HepG2 (cell line): ENCODE data around the gene P2RX3. TPM values are rescaled to one million over a fixed set of nuclear protein-coding genes. Genes with fewer than 3 reads are reported as not detected.

Source experiments
- ATAC-seq: fragments of 200-7000 bp; cut with Tn5 transposase; 3 replicates; pipeline ENCODE4 v1.9.1; 2020; ENCODE audit warnings: mild to moderate bottlenecking, moderate library complexity
- BruUV-seq: library from RNA; stranded (reverse); fragments of 400-500 nt; replicated peaks from 2 replicates; lab custom pipeline; 2021; lab: Mats Ljungman, UMichigan
- CTCF ChIA-PET: fragments of 300-600 bp; formaldehyde crosslinking; extraction: SDS; loops from one replicate; lab custom pipeline; 2021; ENCODE audit warnings: low total read pairs, inconsistent platforms, low intra/inter-chr PET ratio; lab: Yijun Ruan, JAX
- POLR2A ChIA-PET: fragments of 350-600 bp; sonication (Branson Sonifier 250); formaldehyde crosslinking; loops from one replicate; lab custom pipeline; 2020; ENCODE audit warnings: antibody characterized with exemption, inconsistent platforms; lab: Yijun Ruan, JAX
- DNase-seq: peaks from one replicate; pipeline ENCODE4 v3.0.0-alpha.2; 2015; ENCODE audit warnings: low spot score
- FAIRE-seq: peaks from 3 replicates; lab custom pipeline; 2011; peaks lifted over from hg19 to GRCh38; lab: Jason Lieb, UNC
- H2AFZ ChIP-seq: one replicate; pipeline ENCODE4 v1.6.1; 2011; ENCODE audit warnings: low read length, inconsistent platforms
- H3K27ac ChIP-seq: fragments of 300-600 bp; 3 replicates; pipeline ENCODE4 v1.8.0; 2011; ENCODE audit warnings: mixed run types, mild to moderate bottlenecking, mixed read lengths, low read length, inconsistent platforms; ENCODE audit not compliant: insufficient read depth; ENCODE audit errors: extremely low read length
- H3K27me3 ChIP-seq, 2 experiments: fragments of 200-600 bp in 1 of 2; 2 replicates in 1 of 2; 3 replicates in 1 of 2; pipeline versions ENCODE4 v1.6.0 to v1.8.0; 2011; ENCODE audit warnings: low read length in 2 of 2, mild to moderate bottlenecking in 2 of 2, moderate library complexity in 2 of 2, inconsistent platforms in 1 of 2; ENCODE audit not compliant: insufficient read depth in 2 of 2, control insufficient read depth in 1 of 2
- H3K36me3 ChIP-seq, 2 experiments: fragments of 200-600 bp in 1 of 2; replicated peaks in 1 of 2; 2 replicates in 1 of 2; 3 replicates in 1 of 2; pipeline versions ENCODE4 v1.5.1 to v1.8.0; 2011; ENCODE audit warnings: low read length in 2 of 2, inconsistent platforms in 1 of 2; ENCODE audit not compliant: insufficient read depth in 2 of 2, control insufficient read depth in 1 of 2
- H3K4me1 ChIP-seq: 2 replicates; pipeline ENCODE4 v1.5.1; 2012; ENCODE audit warnings: low read length, inconsistent platforms; ENCODE audit not compliant: insufficient read depth
- H3K4me2 ChIP-seq: 2 replicates; pipeline ENCODE4 v1.6.0; 2011; ENCODE audit warnings: low read depth, low read length, inconsistent platforms
- H3K4me3 ChIP-seq, 3 experiments: fragments of 200-600 bp in 1 of 3; sonication (generic), shearing (Covaris generic) in 1 of 3; replicated peaks in 1 of 3; 2 replicates each; pipeline ENCODE4 v1.5.1; 2011 to 2016; ENCODE audit warnings: low read length in 3 of 3, inconsistent platforms in 2 of 3, low read depth in 2 of 3, mild to moderate bottlenecking in 2 of 3, control low read depth in 1 of 3, mixed read lengths in 1 of 3; ENCODE audit not compliant: insufficient read depth in 1 of 3
- H3K79me2 ChIP-seq: one replicate; pipeline ENCODE4 v1.6.1; 2011; ENCODE audit warnings: low read length, inconsistent platforms; ENCODE audit not compliant: insufficient read depth
- H3K9ac ChIP-seq: 2 replicates; pipeline ENCODE4 v1.6.0; 2011; ENCODE audit warnings: mild to moderate bottlenecking, low read depth, low read length, inconsistent platforms; ENCODE audit not compliant: insufficient read depth
- H3K9me3 ChIP-seq: 2 replicates; pipeline ENCODE4 v1.5.1; 2012; ENCODE audit warnings: mild to moderate bottlenecking, low read length
- H4K20me1 ChIP-seq: 2 replicates; pipeline ENCODE4 v1.6.0; 2011; ENCODE audit warnings: inconsistent platforms, mild to moderate bottlenecking, low read length, moderate library complexity; ENCODE audit not compliant: insufficient read depth
- FOXA1 ChIP-seq, 2 experiments: fragments of 450-650 bp in 1 of 2; sonication (generic) in 1 of 2; formaldehyde crosslinking in 1 of 2; IDR thresholded peaks; 2 replicates each; pipeline versions ENCODE4 v1.4.0 to v1.6.1; 2016 to 2020; ENCODE audit warnings: missing genetic modification reagents in 1 of 2
- GFI1 ChIP-seq: sonication (generic); formaldehyde crosslinking; IDR thresholded peaks from 2 replicates; pipeline ENCODE4 v1.5.0; 2020; ENCODE audit warnings: missing genetic modification reagents, mild to moderate bottlenecking, borderline replicate concordance
- NR2F1 ChIP-seq, 2 experiments: fragments of 450-650 bp in 1 of 2; formaldehyde crosslinking in 1 of 2; IDR thresholded peaks; 2 replicates each; pipeline versions ENCODE4 v1.5.0 to v1.6.1; 2016 to 2020; ENCODE audit warnings: mild to moderate bottlenecking in 1 of 2, missing compliant biosample characterization in 1 of 2, missing genetic modification reagents in 1 of 2, moderate library complexity in 1 of 2
- PHF21A ChIP-seq: sonication (generic); formaldehyde crosslinking; IDR thresholded peaks from 2 replicates; pipeline ENCODE4 v1.5.0; 2020; ENCODE audit warnings: mild to moderate bottlenecking, missing genetic modification reagents
- ZNF34 ChIP-seq: sonication (generic); formaldehyde crosslinking; IDR thresholded peaks from 2 replicates; pipeline ENCODE4 v1.4.0; 2020; ENCODE audit warnings: mild to moderate bottlenecking, missing genetic modification reagents, borderline replicate concordance
- ZNF484 ChIP-seq: sonication (generic); formaldehyde crosslinking; IDR thresholded peaks from 2 replicates; pipeline ENCODE4 v1.5.1; 2020; ENCODE audit warnings: mild to moderate bottlenecking, low read depth, missing genetic modification reagents, borderline replicate concordance
- WGBS: methylation state at CpG from one replicate; pipeline ENCODE4 v1.1.6; 2017; ENCODE audit warnings: low lambda C conversion rate; 5-methylcytosine and 5-hydroxymethylcytosine counted together
- in situ Hi-C: cut with HindIII; loops from 2 replicates; pipeline ENCODE4 v1.10.0; 2017; ENCODE audit warnings: low pct_unique_long_range_greater_than_20kb; ENCODE audit not compliant: extremely low pct_ligation_motif_present
- intact Hi-C: fragments of 100-400 bp; cut with micrococcal nuclease; formaldehyde crosslinking; loops from one replicate; pipeline ENCODE4 v1.10.0; 2022; ENCODE audit not compliant: unreplicated experiment
- polyA plus RNA-seq, 8 experiments: library from polyadenylated mRNA; depleted of rRNA in 3 of 8; stranded (reverse) in 7 of 8; unstranded in 1 of 8; fragments of >200 nt; fragmentation: Illumina TruSeq in 4 of 8; extraction: Trizol in 4 of 8; gene quantifications; 2 replicates each; pipeline versions ENCODE4 v1.2.1 to v1.2.3, GENCODE V29; 2011 to 2016; ENCODE audit warnings: low read depth in 4 of 8, missing spikeins in 1 of 8, mixed read lengths in 1 of 8; ENCODE audit not compliant: insufficient read depth in 1 of 8
- total RNA-seq, 5 experiments: library from RNA; depleted of rRNA; stranded (reverse); fragments of >200 nt; fragmentation: Illumina TruSeq; extraction: Trizol; gene quantifications; 2 replicates each; pipeline ENCODE4 v1.2.3, GENCODE V29; 2016; ENCODE audit warnings: low read depth in 1 of 5
- TF ChIP-seq, protein P1 (sequence below): IDR thresholded peaks from 2 replicates; pipeline ENCODE4 v1.4.0; 2020; ENCODE audit warnings: mild to moderate bottlenecking, missing genetic modification reagents
- TF ChIP-seq, protein P2 (sequence below): sonication (generic); formaldehyde crosslinking; IDR thresholded peaks from 2 replicates; pipeline ENCODE4 v1.4.0; 2020; ENCODE audit warnings: mild to moderate bottlenecking, missing genetic modification reagents, borderline replicate concordance
- TF ChIP-seq, protein P3 (sequence below): sonication (generic); formaldehyde crosslinking; conservative IDR thresholded peaks from 2 replicates; pipeline ENCODE4 v1.4.0; 2020; ENCODE audit warnings: mild to moderate bottlenecking, missing genetic modification reagents, moderate library complexity

P2RX3 gene
- total and polyA plus RNA-seq, 2 of the 13 experiments (the other 11 are each of a cell fraction or from before 2014, with no cell fraction given): 0.08 TPM; not detected in 1

GRCh38 chr11:57320719-57321387 is 17.3 kb upstream of the P2RX3 start:
- no peaks in the 10 kb centered on the region for H3K9me3 ChIP-seq
- intact Hi-C loops (no loop called here), in situ Hi-C loops (no loop called here)
- 54% methylated on average over 2 of the region's 2 CpGs for whole genome bisulfite sequencing
- peaks cover 22 to 36% of the 10 kb centered on the region in 2 experiments; a peak in 4 of 5 replicates for H3K36me3 ChIP-seq
- BruUV-seq: no TSS peak
- H3K79me2 ChIP-seq: peaks cover 12% of the 10 kb centered on the region
- ATAC-seq: peak; percentile 39
- peaks cover 46% of the 10 kb centered on the region for H3K4me1 ChIP-seq
- peaks cover 17% of the 10 kb centered on the region; the same call in 1 of the 2 replicates for H4K20me1 ChIP-seq
- H3K4me2 ChIP-seq: peak overlapping the region; percentile 86; the same call in 1 of the 2 replicates
- H2AFZ ChIP-seq: no peak overlapping the region
- H3K4me3 ChIP-seq: no peak overlapping the region
- peak; percentile 78 for DNase-seq
- FAIRE-seq: peak; percentile 82
- H3K27me3 ChIP-seq: no peaks in the 10 kb centered on the region; a peak in 1 of 5 replicates
- ChIA-PET CTCF (no interaction called here), POLR2A (interaction anchor here (1.9 to 2.8 kb wide), 3 partner anchors 10 to 15 kb away, joined by 6 to 38 read pairs (median 11); partner anchors contain the start of gene SSRP1)
- H3K9ac ChIP-seq: no peak overlapping the region
- H3K27ac ChIP-seq: peak overlapping the region; percentile 22
- TF ChIP-seq, protein P1, sequence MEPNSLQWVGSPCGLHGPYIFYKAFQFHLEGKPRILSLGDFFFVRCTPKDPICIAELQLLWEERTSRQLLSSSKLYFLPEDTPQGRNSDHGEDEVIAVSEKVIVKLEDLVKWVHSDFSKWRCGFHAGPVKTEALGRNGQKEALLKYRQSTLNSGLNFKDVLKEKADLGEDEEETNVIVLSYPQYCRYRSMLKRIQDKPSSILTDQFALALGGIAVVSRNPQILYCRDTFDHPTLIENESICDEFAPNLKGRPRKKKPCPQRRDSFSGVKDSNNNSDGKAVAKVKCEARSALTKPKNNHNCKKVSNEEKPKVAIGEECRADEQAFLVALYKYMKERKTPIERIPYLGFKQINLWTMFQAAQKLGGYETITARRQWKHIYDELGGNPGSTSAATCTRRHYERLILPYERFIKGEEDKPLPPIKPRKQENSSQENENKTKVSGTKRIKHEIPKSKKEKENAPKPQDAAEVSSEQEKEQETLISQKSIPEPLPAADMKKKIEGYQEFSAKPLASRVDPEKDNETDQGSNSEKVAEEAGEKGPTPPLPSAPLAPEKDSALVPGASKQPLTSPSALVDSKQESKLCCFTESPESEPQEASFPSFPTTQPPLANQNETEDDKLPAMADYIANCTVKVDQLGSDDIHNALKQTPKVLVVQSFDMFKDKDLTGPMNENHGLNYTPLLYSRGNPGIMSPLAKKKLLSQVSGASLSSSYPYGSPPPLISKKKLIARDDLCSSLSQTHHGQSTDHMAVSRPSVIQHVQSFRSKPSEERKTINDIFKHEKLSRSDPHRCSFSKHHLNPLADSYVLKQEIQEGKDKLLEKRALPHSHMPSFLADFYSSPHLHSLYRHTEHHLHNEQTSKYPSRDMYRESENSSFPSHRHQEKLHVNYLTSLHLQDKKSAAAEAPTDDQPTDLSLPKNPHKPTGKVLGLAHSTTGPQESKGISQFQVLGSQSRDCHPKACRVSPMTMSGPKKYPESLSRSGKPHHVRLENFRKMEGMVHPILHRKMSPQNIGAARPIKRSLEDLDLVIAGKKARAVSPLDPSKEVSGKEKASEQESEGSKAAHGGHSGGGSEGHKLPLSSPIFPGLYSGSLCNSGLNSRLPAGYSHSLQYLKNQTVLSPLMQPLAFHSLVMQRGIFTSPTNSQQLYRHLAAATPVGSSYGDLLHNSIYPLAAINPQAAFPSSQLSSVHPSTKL (CRISPR knock-in tag): 0 out of 2 replicates have a peak, but pooled peaks have one; percentile 16
- TF ChIP-seq PHF21A (peak; percentile 22; the same call in 1 of the 2 replicates), GFI1 (CRISPR knock-in tag) (peak; percentile 86), FOXA1 (IDR thresholded peaks at IDR 0.05) (no peak), FOXA1 (CRISPR knock-in tag; IDR thresholded peaks at IDR 0.05) (peak; percentile 45; the same call in 1 of the 2 replicates), NR2F1 (CRISPR knock-in tag; IDR thresholded peaks at IDR 0.05) (no peak), ZNF484 (no peak), ZNF34 (0 out of 2 replicates have a peak, but pooled peaks have one; percentile 39)
- TF ChIP-seq, protein P2, sequence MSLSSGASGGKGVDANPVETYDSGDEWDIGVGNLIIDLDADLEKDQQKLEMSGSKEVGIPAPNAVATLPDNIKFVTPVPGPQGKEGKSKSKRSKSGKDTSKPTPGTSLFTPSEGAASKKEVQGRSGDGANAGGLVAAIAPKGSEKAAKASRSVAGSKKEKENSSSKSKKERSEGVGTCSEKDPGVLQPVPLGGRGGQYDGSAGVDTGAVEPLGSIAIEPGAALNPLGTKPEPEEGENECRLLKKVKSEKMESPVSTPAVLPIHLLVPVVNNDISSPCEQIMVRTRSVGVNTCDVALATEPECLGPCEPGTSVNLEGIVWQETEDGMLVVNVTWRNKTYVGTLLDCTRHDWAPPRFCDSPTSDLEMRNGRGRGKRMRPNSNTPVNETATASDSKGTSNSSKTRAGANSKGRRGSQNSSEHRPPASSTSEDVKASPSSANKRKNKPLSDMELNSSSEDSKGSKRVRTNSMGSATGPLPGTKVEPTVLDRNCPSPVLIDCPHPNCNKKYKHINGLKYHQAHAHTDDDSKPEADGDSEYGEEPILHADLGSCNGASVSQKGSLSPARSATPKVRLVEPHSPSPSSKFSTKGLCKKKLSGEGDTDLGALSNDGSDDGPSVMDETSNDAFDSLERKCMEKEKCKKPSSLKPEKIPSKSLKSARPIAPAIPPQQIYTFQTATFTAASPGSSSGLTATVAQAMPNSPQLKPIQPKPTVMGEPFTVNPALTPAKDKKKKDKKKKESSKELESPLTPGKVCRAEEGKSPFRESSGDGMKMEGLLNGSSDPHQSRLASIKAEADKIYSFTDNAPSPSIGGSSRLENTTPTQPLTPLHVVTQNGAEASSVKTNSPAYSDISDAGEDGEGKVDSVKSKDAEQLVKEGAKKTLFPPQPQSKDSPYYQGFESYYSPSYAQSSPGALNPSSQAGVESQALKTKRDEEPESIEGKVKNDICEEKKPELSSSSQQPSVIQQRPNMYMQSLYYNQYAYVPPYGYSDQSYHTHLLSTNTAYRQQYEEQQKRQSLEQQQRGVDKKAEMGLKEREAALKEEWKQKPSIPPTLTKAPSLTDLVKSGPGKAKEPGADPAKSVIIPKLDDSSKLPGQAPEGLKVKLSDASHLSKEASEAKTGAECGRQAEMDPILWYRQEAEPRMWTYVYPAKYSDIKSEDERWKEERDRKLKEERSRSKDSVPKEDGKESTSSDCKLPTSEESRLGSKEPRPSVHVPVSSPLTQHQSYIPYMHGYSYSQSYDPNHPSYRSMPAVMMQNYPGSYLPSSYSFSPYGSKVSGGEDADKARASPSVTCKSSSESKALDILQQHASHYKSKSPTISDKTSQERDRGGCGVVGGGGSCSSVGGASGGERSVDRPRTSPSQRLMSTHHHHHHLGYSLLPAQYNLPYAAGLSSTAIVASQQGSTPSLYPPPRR: 0 out of 2 replicates have a peak, but pooled peaks have one; percentile 33
- TF ChIP-seq, protein P3, sequence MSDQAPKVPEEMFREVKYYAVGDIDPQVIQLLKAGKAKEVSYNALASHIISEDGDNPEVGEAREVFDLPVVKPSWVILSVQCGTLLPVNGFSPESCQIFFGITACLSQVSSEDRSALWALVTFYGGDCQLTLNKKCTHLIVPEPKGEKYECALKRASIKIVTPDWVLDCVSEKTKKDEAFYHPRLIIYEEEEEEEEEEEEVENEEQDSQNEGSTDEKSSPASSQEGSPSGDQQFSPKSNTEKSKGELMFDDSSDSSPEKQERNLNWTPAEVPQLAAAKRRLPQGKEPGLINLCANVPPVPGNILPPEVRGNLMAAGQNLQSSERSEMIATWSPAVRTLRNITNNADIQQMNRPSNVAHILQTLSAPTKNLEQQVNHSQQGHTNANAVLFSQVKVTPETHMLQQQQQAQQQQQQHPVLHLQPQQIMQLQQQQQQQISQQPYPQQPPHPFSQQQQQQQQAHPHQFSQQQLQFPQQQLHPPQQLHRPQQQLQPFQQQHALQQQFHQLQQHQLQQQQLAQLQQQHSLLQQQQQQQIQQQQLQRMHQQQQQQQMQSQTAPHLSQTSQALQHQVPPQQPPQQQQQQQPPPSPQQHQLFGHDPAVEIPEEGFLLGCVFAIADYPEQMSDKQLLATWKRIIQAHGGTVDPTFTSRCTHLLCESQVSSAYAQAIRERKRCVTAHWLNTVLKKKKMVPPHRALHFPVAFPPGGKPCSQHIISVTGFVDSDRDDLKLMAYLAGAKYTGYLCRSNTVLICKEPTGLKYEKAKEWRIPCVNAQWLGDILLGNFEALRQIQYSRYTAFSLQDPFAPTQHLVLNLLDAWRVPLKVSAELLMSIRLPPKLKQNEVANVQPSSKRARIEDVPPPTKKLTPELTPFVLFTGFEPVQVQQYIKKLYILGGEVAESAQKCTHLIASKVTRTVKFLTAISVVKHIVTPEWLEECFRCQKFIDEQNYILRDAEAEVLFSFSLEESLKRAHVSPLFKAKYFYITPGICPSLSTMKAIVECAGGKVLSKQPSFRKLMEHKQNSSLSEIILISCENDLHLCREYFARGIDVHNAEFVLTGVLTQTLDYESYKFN (CRISPR knock-in tag): peak; percentile 49
